ENCODE results near the gene RARS1.
"Not testable (repeated sequence)": the region's sequence is repeated elsewhere in the genome, so short reads cannot be mapped to it uniquely, and the experiment has no call there.

Gene RARS1

DNA sequence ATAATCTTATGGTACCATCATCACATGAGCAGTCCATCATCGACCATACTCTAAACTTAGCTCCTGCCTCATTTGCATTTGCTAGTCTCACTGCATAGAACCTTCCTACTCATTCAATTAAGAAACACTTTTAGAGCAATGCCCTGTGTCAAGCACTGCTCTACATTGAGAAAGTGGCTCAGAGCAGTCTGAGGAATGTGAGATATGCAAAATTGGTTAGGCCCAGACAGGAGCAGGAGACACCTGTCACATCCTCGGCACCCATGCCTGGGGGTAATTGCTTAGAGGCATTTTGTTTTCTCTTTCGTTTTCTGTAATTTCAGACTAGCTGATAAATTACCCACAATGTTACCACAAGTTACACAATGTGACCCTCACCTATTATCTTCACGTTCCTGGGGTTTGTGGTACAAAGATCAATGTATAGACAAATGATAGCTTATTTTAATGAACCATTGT lies 4.9 kb upstream of the RARS1 start:
- DNase-seq (ENCODE audit: low read depth), result no peak

DNA sequence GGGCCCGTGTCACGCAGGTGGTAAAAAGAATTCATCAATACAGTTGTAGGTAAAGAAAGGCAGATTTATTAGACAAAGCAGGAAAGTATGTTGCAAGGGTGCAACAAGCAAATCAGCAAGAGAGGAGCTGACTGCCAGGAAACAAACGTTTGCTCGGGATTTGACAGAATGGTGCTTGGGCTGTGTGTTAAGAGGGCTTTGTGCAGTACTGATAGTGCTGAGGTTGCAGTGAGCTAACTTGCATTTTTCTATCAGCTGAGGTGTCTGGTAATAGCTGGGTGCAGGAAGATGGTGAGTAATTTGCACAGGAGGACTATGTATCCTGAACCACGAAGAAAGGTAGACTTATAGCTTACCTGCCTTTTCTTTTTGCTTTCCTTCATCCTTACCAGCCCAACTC lies 3.9 kb upstream of the RARS1 start:
- no peak for DNase-seq (ENCODE audit: low read depth)

DNA sequence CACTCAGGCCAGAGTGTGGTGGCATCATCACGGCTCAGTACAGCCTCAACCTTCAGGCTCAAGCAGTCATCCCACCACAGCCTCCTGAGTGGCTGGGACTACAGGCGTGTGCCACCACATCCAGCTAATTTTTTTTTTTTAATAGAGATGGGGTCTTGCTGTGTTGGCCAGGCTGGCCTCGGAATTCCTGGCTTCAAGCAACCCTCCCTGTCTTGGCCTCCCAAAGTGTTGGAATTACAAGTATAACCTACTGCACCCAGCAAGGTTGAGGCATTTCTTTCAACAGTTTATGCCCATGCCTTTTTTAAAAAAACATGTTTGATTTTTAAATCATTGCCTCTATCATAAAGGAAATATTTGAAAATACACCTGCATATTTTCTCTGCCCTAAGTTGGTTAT lies 2.8 kb downstream of the RARS1 start:
- DNase-seq (ENCODE audit: low read depth), result no peak

DNA sequence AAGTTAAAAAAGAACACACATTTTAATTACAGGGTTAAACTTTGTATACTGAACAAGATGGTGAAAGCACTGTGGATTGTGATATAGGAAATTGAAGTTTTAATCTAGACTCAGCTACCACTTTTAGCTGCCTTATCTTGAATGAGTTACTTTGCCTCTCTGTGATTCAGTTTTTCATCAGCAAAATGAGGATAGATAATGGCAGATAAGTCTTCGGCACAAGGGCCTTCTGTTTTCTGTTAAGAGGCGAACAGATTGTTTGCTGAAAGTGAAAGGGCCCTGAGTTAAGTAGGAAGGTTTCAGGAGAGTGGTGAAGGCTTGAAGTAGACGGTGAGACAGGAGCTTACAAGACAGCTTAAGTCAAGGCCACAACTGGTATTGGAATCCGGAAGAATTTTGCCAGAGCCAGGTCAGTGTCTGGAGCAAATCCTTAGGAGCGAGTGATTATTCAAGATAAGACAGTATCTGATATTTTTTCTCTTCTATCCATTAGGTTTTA lies 7.8 kb downstream of the RARS1 start:
- DNase-seq (ENCODE audit: low read depth), result no peak

DNA sequence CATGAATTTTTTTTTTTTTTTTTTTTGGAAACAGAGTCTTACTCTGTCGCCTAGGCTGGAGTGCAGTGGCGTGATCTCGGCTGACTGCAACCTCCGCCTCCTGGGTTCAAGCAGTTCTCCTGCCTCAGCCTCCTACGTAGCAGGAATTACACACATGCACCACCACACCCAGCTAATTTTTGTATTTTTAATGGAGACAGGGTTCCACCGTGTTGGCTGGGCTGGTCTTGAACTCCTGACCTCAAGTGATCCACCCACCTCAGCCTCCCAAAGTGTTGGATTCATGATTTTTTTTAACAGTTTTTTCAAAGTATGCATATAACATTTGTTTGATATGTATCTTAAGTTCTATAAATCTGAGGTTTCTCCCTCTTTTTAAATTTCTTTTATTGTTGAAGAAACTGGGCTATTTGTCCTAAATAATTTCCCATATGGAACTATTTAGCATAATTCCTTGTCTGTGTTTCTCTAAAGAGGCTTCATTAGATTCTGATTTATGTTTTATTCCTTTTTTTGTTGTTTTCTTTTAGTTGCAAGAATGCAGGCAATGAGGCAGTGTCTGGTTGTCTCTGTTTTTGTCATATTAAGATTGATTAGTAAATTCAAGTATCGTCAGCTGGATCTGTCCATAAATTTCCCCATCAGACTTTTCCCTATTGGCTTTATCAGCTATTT lies 16.4 kb downstream of the RARS1 start:
- DNase-seq (ENCODE audit: low read depth), result no peak

DNA sequence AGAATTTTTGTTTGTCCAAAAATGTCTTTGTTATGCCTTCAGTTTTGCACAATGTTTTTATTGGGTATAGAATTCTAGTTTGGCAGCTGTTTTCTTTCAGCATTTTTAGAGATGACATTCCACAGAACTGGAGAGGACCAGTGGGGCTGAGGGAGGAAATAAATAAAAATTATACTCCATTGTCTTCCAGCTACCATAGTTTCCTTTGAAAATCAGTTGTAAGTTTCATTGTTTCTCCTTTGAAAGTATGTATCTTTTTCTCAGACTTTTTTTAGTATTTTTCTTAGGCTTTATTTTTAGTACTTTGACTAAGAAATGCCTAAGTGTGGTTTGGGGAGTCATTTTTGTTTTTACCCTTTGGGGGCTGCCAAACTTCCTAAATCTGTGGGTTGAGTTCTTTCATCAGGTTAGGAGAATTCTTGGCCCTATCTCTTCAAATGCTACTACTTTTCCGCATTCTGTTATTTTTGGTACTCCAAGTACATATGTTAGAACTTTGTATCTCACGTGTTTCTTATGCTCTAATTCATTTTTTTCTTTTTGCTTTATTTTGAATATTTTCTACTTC lies 27.7 kb downstream of the RARS1 start:
- no peak for DNase-seq (ENCODE audit: low read depth)

DNA sequence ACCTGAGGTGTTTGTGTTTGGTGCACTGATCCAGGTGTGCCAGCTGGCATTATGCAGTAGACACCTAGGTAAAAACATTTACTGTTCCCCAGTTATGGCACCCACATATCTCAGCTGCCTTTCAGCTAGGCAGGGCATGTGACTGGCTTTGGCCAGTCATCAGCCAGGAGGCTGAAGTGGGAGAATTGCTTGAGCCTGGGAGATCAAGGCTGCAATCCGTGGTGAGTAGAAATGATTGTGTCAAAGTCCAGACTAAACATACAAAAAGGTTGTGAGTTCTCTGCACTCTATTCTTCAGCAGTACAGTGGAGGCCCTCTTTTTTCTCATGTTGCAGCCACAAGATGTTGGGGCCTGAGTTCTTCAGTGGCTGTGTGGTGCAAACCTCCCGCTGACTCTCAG lies 39.6 kb downstream of the RARS1 start:
- DNase-seq (ENCODE audit: low read depth), result no peak

DNA sequence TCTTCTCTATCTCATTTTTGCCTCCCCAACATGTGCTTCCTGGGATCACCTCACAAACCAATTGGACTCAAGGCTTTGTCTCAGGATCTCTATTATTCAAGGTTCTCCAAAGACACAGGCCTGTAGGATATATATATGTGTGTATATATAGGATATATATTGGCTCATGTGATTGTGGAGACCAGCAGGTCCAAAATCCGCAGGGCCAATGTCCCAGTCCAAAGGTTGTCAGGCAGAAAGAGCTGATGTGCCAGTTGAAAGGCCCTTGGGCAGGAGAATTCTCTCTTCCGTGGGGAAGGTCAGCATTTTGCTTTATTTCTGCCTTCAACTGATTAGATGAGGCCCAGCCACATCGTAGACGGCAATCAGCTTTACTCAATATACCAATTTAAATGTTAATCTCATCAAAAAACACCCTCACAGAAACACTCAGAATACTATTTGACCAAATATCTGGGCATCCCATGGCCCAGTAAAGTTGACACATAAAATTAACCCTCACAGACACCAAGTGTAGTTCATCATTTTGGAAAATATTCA lies 41.6 kb downstream of the RARS1 start:
- no peak for DNase-seq (ENCODE audit: low read depth)

DNA sequence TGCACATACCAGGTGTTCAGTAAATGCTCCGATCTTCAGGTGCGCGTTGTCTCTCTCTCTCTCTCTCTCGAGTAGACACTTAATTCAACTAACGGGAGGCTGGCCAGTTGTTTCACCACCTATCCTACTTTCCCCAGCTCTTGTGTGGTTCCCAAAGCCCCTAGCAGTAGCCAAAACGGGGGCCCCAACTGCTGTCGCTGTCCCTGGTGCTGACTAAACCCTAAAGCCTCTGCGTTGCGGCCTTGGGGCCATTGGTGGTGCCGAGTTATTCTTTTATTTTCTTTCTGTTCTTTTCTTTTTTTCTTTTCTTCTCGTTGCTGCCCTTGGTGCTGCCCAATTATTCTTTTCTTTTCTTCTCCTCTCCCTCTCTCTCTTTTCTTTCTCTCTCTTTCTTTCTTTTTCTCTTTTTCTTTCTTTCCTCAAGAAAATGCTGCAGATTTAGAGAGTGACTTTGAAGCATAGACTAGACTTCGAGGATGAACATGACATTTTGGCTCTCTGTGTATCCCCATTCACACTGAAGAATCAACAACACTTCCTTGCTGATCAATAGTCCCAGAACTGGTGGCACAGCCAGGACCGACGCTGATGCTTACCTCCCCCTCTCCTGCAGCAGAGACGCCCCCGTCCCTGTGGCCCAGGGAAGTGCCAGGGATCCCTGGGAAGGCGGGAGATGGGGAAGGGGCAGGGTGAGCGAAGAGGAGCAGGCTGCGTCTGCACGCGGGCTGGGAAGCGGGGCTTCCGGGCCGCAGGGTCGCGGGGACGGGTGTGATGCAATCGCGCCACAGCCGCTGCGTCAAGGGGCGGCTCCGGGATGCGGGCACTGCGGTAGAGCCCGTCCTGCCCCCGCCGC lies 42.5 kb downstream of the RARS1 start, which contains the start of gene FBLL1:
Gene FBLL1 (plus strand): TSS at position 785 of the 853 bp plus-strand sequence. CDS start 200 bp downstream, outside the sequence.
- DNase-seq (ENCODE audit: low read depth), result no peak

DNA sequence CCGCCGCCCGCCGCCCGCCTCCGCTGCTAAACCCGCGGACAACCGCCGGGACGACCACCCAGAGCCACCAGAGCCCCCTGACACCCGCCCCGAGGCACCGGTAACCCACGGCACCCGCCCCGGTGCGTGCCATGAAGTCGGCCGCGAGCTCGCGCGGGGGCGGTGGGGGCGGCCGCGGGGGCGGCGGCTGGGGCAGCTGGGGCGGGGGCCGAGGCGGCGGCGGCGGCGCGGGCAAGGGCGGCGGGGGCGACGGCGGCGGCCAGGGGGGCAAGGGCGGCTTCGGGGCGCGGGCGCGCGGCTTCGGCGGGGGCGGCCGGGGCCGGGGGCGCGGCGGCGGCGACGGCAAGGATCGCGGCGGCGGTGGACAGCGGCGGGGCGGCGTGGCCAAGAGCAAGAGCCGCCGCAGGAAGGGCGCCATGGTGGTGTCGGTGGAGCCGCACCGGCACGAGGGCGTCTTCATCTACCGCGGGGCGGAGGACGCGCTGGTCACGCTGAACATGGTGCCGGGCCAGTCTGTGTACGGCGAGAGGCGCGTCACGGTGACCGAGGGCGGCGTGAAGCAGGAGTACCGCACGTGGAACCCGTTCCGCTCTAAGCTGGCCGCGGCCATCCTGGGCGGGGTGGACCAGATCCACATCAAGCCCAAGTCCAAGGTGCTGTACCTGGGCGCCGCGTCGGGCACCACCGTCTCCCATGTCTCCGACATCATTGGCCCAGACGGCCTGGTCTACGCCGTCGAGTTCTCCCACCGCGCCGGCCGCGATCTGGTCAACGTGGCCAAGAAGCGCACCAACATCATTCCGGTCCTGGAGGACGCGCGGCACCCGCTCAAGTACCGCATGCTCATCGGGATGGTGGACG lies 43.3 kb downstream of the RARS1 start:
- DNase-seq (ENCODE audit: low read depth), result peak; percentile 4

DNA sequence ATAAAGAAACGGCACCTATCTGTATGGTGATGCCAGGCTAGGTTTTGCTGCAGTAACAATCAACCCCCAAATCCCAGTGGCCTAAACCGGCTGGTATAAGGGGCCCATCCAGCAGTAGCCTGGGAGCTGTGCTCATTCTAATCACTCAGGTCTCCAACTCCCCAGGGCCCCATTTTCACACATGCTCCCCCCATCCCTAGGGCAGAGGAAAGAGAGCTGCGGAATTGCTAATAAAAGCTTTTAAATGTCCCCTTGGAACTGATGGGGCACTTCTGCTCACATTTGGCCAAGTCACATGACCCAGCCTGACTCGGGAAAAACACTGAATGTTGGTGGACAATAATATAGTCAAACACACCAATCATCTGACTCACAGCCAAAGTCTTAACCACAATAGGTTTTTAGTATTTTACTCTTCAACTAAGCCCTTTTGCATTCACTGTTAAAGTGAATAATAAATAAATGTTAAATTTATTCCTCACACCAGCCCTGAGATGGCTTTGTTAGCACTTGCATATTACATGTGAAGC lies 44.4 kb downstream of the RARS1 start:
- DNase-seq (ENCODE audit: low read depth), result no peak

DNA sequence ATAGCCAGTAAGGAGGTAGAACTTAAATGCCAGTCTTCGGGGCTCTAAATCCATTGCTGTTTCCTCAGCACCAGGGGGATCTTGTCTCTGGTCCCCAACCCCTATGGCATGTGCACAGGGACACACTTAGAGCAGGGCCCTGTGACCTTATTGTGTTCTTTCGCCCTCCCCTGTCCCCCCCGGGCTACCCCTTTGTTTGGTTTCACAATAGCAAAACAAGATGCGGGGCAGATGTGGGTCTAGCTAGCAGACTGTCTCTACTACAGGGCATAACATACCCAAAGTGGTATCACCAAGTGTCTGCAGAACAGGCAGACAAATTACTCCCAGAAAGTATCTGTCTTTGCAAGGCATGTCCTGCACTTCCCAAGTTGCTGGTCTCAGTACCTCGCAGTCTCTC lies 44.9 kb downstream of the RARS1 start:
- DNase-seq (ENCODE audit: low read depth), result no peak

DNA sequence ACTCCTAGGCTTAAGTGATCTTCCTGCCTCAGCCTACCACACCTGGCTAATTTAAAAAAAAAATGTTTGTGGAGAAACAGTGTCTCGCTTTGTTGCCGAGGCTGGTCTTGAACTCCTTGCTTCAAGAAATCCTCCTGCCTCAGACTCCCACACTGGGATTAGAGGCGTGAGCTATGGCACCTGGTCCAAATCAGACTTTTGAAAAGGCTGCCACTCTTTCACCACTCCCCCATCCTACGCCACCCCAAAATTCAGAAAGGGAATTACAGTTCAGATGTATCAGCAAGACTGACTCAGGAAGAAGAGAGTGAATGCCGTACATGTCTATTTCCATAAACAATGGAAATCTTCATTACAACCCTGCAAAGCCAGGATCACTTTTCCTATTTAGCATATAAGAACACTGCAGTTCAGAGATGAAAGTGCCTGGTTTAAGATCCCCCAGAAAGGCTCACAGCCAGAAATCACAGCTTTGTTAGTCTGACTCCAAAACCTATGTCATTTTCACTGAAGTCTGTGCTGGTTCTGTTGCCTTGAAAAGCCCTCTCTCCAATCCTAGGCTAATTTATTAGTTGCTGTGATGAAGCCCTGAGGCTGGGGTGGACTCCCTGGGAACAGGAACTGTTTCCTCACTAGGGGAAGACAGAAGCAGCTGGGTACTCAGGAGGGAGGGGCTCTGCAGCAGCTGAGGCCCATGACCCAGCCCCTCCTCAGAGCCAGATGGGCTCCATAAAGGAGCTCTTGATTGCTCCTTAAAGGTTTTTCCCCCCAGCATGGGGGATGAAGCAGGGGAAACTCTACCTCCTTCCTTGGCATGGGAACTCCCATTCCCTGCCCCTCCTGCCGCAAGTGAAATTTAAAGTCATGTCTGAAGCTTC lies 46.0 kb downstream of the RARS1 start:
- no peak for DNase-seq (ENCODE audit: low read depth)

DNA sequence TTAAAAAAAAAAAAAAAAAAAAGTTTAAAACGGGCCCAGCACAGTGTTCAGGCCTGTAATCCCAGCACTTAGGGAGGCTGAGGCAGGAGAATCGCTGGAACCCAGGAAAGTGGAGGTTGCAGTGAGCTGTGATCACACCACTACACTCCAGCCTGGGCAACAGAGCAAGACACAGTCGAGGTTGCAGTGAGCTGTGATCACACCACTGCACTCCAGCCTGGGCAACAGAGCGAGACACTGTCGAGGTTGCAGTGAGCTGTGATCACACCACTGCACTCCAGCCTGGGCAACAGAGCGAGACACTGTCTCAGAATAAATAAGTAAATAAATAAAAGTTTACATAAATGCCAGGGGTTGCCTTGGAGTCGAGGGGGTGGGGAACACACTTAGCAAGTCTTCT lies 48.1 kb downstream of the RARS1 start:
- not testable (repeated sequence) for DNase-seq (ENCODE audit: low read depth)

DNA sequence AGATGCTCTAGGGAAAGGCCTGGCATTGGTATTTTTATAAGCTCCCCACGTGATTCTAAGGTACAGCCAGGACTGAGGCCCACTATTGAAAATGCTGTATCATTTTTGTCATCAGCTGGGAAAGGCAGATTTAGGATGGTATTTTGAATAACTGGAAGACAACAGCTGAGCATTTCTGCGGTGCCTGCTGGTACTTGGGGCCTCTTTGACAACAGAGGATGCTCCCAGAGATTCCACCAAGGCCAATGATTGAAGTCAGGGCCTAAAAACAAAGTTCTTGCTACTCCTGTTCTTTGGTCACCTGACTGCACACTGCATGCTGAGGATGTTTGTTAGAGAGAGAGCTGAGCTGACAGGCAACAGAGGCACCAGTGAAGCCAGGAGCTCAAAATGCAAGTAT lies 50.9 kb downstream of the RARS1 start:
- DNase-seq (ENCODE audit: low read depth), result no peak

DNA sequence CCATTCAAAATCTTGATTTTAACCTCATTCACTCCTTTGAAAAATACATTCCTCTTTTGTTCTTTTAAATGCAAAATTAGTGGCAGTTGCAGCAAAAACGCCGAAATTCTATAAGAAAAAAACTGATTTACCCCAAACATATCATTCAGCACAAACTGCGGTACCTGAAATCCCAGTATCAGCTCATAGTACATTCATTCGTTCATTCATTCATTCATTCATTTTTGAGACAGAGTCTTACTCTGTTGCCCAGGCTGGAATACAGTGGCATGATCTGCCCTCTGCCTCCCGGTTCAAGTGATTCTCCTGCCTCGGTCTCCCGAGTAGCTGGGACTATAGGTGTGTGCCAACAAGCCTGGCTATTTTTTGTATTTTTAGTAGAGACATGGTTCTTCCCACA lies 63.3 kb downstream of the RARS1 start:
- no peak for DNase-seq (ENCODE audit: low read depth)

DNA sequence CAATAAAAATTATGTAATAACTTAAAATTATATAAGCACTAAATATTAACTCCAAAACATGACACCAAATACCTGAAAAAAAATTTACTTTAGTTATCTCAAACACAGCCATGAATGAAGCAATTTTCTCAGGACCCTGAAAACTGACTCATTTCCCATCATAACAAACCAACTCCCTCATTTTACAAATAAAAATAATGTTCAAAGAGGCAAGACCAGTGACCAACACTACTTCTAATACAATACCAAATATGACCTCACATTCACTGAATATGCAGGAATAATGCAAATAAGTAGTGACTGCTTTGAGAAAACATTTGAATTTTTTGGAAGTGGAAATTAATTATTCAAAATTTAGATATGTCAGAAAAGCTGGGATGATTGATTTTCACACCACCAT lies 64.4 kb downstream of the RARS1 start:
- no peak for DNase-seq (ENCODE audit: low read depth)

DNA sequence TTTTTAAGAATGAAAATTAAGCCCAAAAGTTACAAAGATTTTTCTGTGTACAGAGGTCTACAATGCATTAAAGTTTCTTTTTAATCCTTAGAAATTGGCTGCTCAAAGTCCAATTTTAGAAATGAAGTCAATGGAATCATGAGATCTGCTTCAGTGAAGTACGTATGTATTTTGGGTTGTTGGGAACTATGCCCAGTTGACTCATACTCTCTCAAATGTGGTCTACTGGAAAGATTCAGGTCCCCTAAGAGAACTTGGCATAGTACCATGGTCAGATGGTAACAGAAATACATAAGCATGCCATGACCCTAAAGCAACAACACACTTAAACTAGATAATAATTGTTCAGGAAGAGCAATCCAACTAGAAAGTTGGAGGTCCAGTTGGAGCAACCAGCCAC lies 65.9 kb downstream of the RARS1 start:
- DNase-seq (ENCODE audit: low read depth), result no peak

DNA sequence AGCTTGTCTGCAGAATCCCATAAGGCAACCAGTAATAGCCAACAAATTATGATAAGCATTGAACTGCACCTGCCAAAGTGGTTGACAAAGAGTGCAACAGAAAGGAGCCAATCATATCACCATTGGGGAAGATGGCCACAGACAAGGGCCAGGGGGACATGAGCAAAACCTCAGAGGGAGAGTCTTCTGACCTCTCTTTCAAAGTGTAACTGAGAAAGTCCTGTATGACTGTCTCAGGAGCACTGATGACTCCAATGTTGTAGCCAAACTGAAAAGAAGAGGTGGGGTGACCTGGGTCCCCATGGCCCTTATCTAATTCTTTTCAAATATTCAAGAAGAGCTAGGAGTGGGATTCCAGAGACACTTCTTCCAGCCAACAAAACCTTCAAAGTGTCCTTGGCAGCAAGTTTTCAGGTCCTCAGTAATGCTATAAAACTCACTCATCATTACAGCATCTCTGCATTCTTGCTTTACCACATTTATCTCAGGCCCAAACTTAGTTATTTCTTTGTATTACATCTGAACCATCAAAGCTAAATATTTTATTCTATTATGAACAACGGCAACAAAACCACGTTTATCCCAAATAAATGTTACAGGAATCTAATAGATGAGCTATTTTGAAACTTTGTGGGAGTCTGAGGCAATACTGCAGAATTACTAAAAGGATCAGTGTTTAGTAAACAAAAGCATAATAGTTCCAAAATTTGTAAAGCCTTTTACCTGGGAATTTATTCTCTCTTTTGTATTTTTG lies 67.3 kb downstream of the RARS1 start:
- no peak for DNase-seq (ENCODE audit: low read depth)

DNA sequence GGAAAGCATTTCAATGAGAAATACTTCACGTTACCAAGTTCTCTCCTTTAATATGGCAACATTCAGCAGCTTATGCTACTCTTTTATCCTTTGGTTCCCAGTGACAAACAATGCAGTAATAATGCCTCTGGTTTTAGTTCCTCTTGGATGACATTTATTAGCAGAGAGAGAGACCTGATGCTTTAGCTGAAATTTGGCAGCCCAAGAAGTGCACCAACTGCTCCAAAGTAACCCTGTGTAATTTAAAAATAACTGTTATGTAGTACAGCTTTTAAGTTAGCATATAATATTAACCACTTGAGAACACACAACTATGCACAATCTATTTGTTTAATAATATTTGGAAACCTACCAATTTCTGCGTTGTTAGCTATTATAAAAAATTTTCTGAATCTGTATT lies 71.1 kb downstream of the RARS1 start:
- DNase-seq (ENCODE audit: low read depth), result no peak
